SJSA1 (cell line): Measurements from ENCODE around the gene PTPRU. TPM values are rescaled to one million over a fixed set of nuclear protein-coding genes. Genes with fewer than 3 reads are reported as not detected.
"Not testable (repeated sequence)": the region's sequence is repeated elsewhere in the genome, so short reads cannot be mapped to it uniquely, and the experiment has no call there.

Experiments
- DNase-seq, 2 experiments: peaks; one replicate each; pipeline ENCODE4 v3.0.0-alpha.2; 2015 to 2020; ENCODE audit warnings: low spot score in 2 of 2, low read depth in 1 of 2
- H3K27ac ChIP-seq: fragments of 250-450 bp; sonication (Bioruptor Pico); 2 replicates; pipeline ENCODE4 v1.5.1; 2020; ENCODE audit warnings: mild to moderate bottlenecking, moderate library complexity
- H3K27me3 ChIP-seq: fragments of 250-450 bp; sonication (Bioruptor Pico); replicated peaks from 2 replicates; pipeline ENCODE4 v1.5.1; 2020; ENCODE audit warnings: mild to moderate bottlenecking, moderate library complexity
- H3K36me3 ChIP-seq: fragments of 250-450 bp; sonication (Bioruptor Pico); 2 replicates; pipeline ENCODE4 v1.5.1; 2020; ENCODE audit warnings: mild to moderate bottlenecking
- H3K4me1 ChIP-seq: fragments of 250-450 bp; sonication (Bioruptor Pico); replicated peaks from 2 replicates; pipeline ENCODE4 v1.6.1; 2021; ENCODE audit warnings: mild to moderate bottlenecking
- H3K4me3 ChIP-seq: fragments of 250-450 bp; sonication (Bioruptor Pico); 2 replicates; pipeline ENCODE4 v1.5.1; 2020; ENCODE audit warnings: mild to moderate bottlenecking
- H3K9me3 ChIP-seq: fragments of 250-450 bp; sonication (Bioruptor Pico); replicated peaks from 2 replicates; pipeline ENCODE4 v1.5.1; 2020; ENCODE audit warnings: mild to moderate bottlenecking
- total RNA-seq: library from RNA; depleted of rRNA; stranded (reverse); fragments of >200 nt; shearing (Covaris generic); gene quantifications from 2 replicates; pipeline ENCODE4 v1.2.3, GENCODE V29; 2014

Gene PTPRU
- total RNA-seq, 1 experiment from 2014 or later = 16.8 TPM

- DNase-seq = no peak
- Histone ChIP-seq H3K27ac (no peak overlapping the region), H3K27me3 (no peaks in the 10 kb centered on the region), H3K4me1 (peaks cover 5% of the 10 kb centered on the region), H3K36me3 (no peaks in the 10 kb centered on the region), H3K9me3 (no peaks in the 10 kb centered on the region), H3K4me3 (no peak overlapping the region)
Observed at GRCh38 chr1:29285771-29286170, 49.4 kb downstream of the PTPRU start.

GRCh38 chr1:29286194-29286767 lies 50.0 kb downstream of the PTPRU start:
- no peaks in the 10 kb centered on the region for H3K36me3 ChIP-seq
- no peak overlapping the region for H3K4me3 ChIP-seq
- DNase-seq = no peak
- H3K4me1 ChIP-seq = peaks cover under 1% of the 10 kb centered on the region; the same call in 1 of the 2 replicates
- no peaks in the 10 kb centered on the region for H3K9me3 ChIP-seq
- no peaks in the 10 kb centered on the region for H3K27me3 ChIP-seq
- no peak overlapping the region for H3K27ac ChIP-seq

- Histone ChIP-seq H3K9me3 (no peaks in the 10 kb centered on the region), H3K27ac (no peak overlapping the region), H3K4me3 (no peak overlapping the region), H3K27me3 (no peaks in the 10 kb centered on the region), H3K4me1 (no peaks in the 10 kb centered on the region), H3K36me3 (no peaks in the 10 kb centered on the region)
- DNase-seq = no peak
Observed at GRCh38 chr1:29289493-29289892, 53.2 kb downstream of the PTPRU start.

GRCh38 chr1:29290414-29290985 lies 54.2 kb downstream of the PTPRU start:
- Histone ChIP-seq H3K4me1 (no peaks in the 10 kb centered on the region), H3K27ac (no peak overlapping the region), H3K4me3 (no peak overlapping the region), H3K27me3 (no peaks in the 10 kb centered on the region), H3K9me3 (no peaks in the 10 kb centered on the region), H3K36me3 (no peaks in the 10 kb centered on the region)
- no peak for DNase-seq

GRCh38 chr1:29291756-29292155 lies 55.4 kb downstream of the PTPRU start:
- no peaks in the 10 kb centered on the region for H3K9me3 ChIP-seq
- no peak overlapping the region for H3K4me3 ChIP-seq
- H3K27ac ChIP-seq = no peak overlapping the region
- H3K36me3 ChIP-seq = no peaks in the 10 kb centered on the region
- no peaks in the 10 kb centered on the region for H3K27me3 ChIP-seq
- no peaks in the 10 kb centered on the region for H3K4me1 ChIP-seq
- DNase-seq = no peak

- no peaks in the 10 kb centered on the region for H3K36me3 ChIP-seq
- no peak overlapping the region for H3K27ac ChIP-seq
- H3K9me3 ChIP-seq = no peaks in the 10 kb centered on the region
- no peaks in the 10 kb centered on the region for H3K27me3 ChIP-seq
- DNase-seq = no peak
- no peak overlapping the region for H3K4me3 ChIP-seq
- no peaks in the 10 kb centered on the region for H3K4me1 ChIP-seq
Observed at GRCh38 chr1:29292344-29292743, 56.0 kb downstream of the PTPRU start.

GRCh38 chr1:29297450-29297849 lies 61.1 kb downstream of the PTPRU start:
- no peak overlapping the region for H3K27ac ChIP-seq
- no peaks in the 10 kb centered on the region for H3K4me1 ChIP-seq
- no peaks in the 10 kb centered on the region for H3K9me3 ChIP-seq
- no peaks in the 10 kb centered on the region for H3K27me3 ChIP-seq
- no peak overlapping the region for H3K4me3 ChIP-seq
- no peak for DNase-seq
- H3K36me3 ChIP-seq = no peaks in the 10 kb centered on the region

- H3K36me3 ChIP-seq = no peaks in the 10 kb centered on the region
- no peak for DNase-seq
- H3K4me1 ChIP-seq = no peaks in the 10 kb centered on the region
Observed at GRCh38 chr1:29298246-29298645, 61.9 kb downstream of the PTPRU start.

GRCh38 chr1:29299446-29299845 lies 63.1 kb downstream of the PTPRU start:
- DNase-seq = no peak
- no peaks in the 10 kb centered on the region for H3K4me1 ChIP-seq
- H3K27me3 ChIP-seq = no peaks in the 10 kb centered on the region
- no peak overlapping the region for H3K27ac ChIP-seq
- no peaks in the 10 kb centered on the region for H3K36me3 ChIP-seq
- H3K4me3 ChIP-seq = no peak overlapping the region
- no peaks in the 10 kb centered on the region for H3K9me3 ChIP-seq

More at GRCh38 chr1:29298246-29298645, 61.9 kb downstream of the PTPRU start:
- Histone ChIP-seq H3K9me3 (no peaks in the 10 kb centered on the region), H3K4me3 (no peak overlapping the region), H3K27me3 (no peaks in the 10 kb centered on the region), H3K27ac (no peak overlapping the region)

- H3K27me3 ChIP-seq, H3K36me3 ChIP-seq, H3K4me3 ChIP-seq, DNase-seq, H3K9me3 ChIP-seq, H3K4me1 ChIP-seq, H3K27ac ChIP-seq: not testable (repeated sequence)
Observed at GRCh38 chr1:29301732-29302131, 65.4 kb downstream of the PTPRU start.

- Histone ChIP-seq H3K9me3 (no peaks in the 10 kb centered on the region), H3K4me1 (no peaks in the 10 kb centered on the region), H3K36me3 (no peaks in the 10 kb centered on the region), H3K27ac (no peak overlapping the region), H3K4me3 (no peak overlapping the region), H3K27me3 (no peaks in the 10 kb centered on the region)
- no peak for DNase-seq
Observed at GRCh38 chr1:29303201-29304024, 67.1 kb downstream of the PTPRU start.

GRCh38 chr1:29304025-29304684 lies 67.8 kb downstream of the PTPRU start:
- Histone ChIP-seq H3K9me3 (no peaks in the 10 kb centered on the region), H3K4me3 (no peak overlapping the region), H3K27me3 (no peaks in the 10 kb centered on the region), H3K4me1 (no peaks in the 10 kb centered on the region), H3K27ac (no peak overlapping the region), H3K36me3 (no peaks in the 10 kb centered on the region)
- DNase-seq = no peak

- Histone ChIP-seq H3K27ac (no peak overlapping the region), H3K4me3 (no peak overlapping the region), H3K27me3 (no peaks in the 10 kb centered on the region), H3K4me1 (no peaks in the 10 kb centered on the region), H3K9me3 (no peaks in the 10 kb centered on the region), H3K36me3 (no peaks in the 10 kb centered on the region)
- no peak for DNase-seq
Observed at GRCh38 chr1:29305943-29306342, 69.6 kb downstream of the PTPRU start.
